Panc1 (cell line): Measurements from ENCODE around the gene CKB. TPM values are rescaled to one million over a fixed set of nuclear protein-coding genes. Genes with fewer than 3 reads are reported as not detected.

Experiments
- ATAC-seq: fragments of 200-7000 bp; cut with Tn5 transposase; 2 replicates; pipeline ENCODE4 v1.9.1; 2020; ENCODE audit warnings: mild to moderate bottlenecking, moderate library complexity
- BruUV-seq: library from RNA; stranded (reverse); fragments of 400-500 nt; replicated peaks from 2 replicates; lab custom pipeline; 2021; lab: Mats Ljungman, UMichigan
- CTCF ChIA-PET: fragments of 300-600 bp; sonication (Branson Sonifier 250); formaldehyde crosslinking; loops from one replicate; lab custom pipeline; 2022; ENCODE audit warnings: antibody characterized with exemption; lab: Charles Lee
- POLR2A ChIA-PET: fragments of 300-600 bp; sonication (Branson Sonifier 250); formaldehyde crosslinking; loops from one replicate; lab custom pipeline; 2022; ENCODE audit warnings: antibody characterized with exemption; lab: Charles Lee
- DNase-seq: peaks from one replicate; pipeline ENCODE4 v3.0.0-alpha.2; 2010; ENCODE audit warnings: low read depth, low spot score
- H3K27ac ChIP-seq: 2 replicates; pipeline ENCODE4 v1.5.1; 2011; ENCODE audit warnings: mild to moderate bottlenecking, low read length, inconsistent platforms
- H3K27me3 ChIP-seq: fragments of 200-500 bp; sonication (Bioruptor generic); 2 replicates; pipeline ENCODE4 v1.6.0; 2014; ENCODE audit warnings: low read length, inconsistent platforms; ENCODE audit not compliant: control insufficient read depth, insufficient read depth
- H3K36me3 ChIP-seq: fragments of 200-500 bp; sonication (Bioruptor generic); 2 replicates; pipeline ENCODE4 v1.5.1; 2014; ENCODE audit warnings: inconsistent platforms, mild to moderate bottlenecking, low read length, moderate library complexity; ENCODE audit not compliant: control insufficient read depth, insufficient read depth
- H3K4me1 ChIP-seq: 2 replicates; pipeline ENCODE4 v1.5.1; 2011; ENCODE audit warnings: inconsistent platforms, mild to moderate bottlenecking, low read length, moderate library complexity; ENCODE audit not compliant: control insufficient read depth, insufficient read depth
- H3K4me3 ChIP-seq, 2 experiments: 2 replicates each; pipeline ENCODE4 v1.5.1; 2011 to 2012; ENCODE audit warnings: low read depth in 2 of 2, low read length in 2 of 2, mild to moderate bottlenecking in 2 of 2, inconsistent platforms in 1 of 2, moderate library complexity in 1 of 2
- H3K9me3 ChIP-seq: fragments of 200-500 bp; sonication (Bioruptor generic); 2 replicates; pipeline ENCODE4 v1.5.1; 2014; ENCODE audit warnings: low read depth, mild to moderate bottlenecking, inconsistent platforms, low read length, moderate library complexity; ENCODE audit not compliant: control insufficient read depth, insufficient read depth
- POLR2AphosphoS5 ChIP-seq: IDR thresholded peaks from 2 replicates; pipeline ENCODE4 v1.6.1; 2012; ENCODE audit warnings: mild to moderate bottlenecking, low read depth, low read length, moderate library complexity
- SIN3A ChIP-seq: IDR thresholded peaks from 2 replicates; pipeline ENCODE4 v1.6.1; 2012; ENCODE audit warnings: low read depth, mild to moderate bottlenecking, low read length, moderate library complexity, borderline replicate concordance; ENCODE audit not compliant: insufficient read depth
- TCF7L2 ChIP-seq: IDR thresholded peaks from 2 replicates; pipeline ENCODE4 v1.6.1; 2011; ENCODE audit warnings: mild to moderate bottlenecking, low read depth, low read length, inconsistent platforms
- in situ Hi-C: cut with HindIII; loops from 2 replicates; pipeline ENCODE4 v1.10.0; 2016; ENCODE audit warnings: low sequenced_read_pairs, low pct_unique_long_range_greater_than_20kb
- intact Hi-C: fragments of 100-400 bp; cut with micrococcal nuclease; formaldehyde crosslinking; loops from one replicate; pipeline ENCODE4 v1.10.0; 2022; ENCODE audit not compliant: unreplicated experiment
- total RNA-seq: library from RNA; stranded (reverse); gene quantifications from one replicate; pipeline ENCODE4 v1.2.1, GENCODE V29; 2021; ENCODE audit not compliant: unreplicated experiment
- TF ChIP-seq, protein P1 (sequence below), 2 experiments: IDR thresholded peaks; 2 replicates each; pipeline ENCODE4 v1.6.1; 2011 to 2012; ENCODE audit warnings: low read depth in 2 of 2, control low read depth in 1 of 2, low read length in 1 of 2, mild to moderate bottlenecking in 1 of 2, moderate library complexity in 1 of 2; ENCODE audit not compliant: insufficient read depth in 1 of 2
- TF ChIP-seq, protein P2 (sequence below): fragments of 450-650 bp; IDR thresholded peaks from 2 replicates; pipeline ENCODE4 v1.5.1; 2017; ENCODE audit warnings: mild to moderate bottlenecking

Gene CKB
- total RNA-seq, 1 experiment from 2014 or later, result 436 TPM

DNA sequence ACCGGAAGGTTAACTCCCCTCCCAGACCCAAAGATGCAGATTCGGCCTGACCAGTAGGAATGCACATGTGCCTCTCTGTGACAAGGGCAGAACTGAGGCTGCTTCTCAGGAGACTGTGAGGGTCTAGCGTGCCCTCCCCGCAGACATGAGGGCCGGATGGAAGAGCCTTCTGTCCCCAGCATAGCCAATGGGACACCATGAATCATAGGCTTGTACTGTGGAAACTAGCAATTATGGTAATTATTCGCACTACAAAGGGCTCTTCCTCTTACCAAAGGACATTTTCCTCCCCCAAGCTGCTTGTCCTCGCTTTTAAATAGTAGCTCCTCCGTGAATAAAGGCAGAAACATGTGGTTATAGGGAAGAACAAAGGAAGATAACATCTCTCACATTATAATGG is 46.3 kb upstream of the CKB start:
- Histone ChIP-seq H3K36me3 (no peaks in the 10 kb centered on the region), H3K9me3 (no peaks in the 10 kb centered on the region), H3K4me3 (no peak overlapping the region), H3K27ac (no peak overlapping the region), H3K4me1 (peaks cover 2% of the 10 kb centered on the region; the same call in 1 of the 2 replicates), H3K27me3 (no peaks in the 10 kb centered on the region)
- ChIA-PET CTCF (no interaction called here), POLR2A (interaction anchor here (1.1 kb wide), 1 partner anchor 61 kb away, joined by 3 read pairs; no protein-coding TSS in a partner anchor)
- ATAC-seq (no peak), DNase-seq (no peak)
- no peak for TF ChIP-seq TCF7L2
- intact Hi-C loops (no loop called here), in situ Hi-C loops (no loop called here)
- BruUV-seq, result no TSS peak

GRCh38 chr14:103563844-103564505 is 41.3 kb upstream of the CKB start:
- POLR2A ChIA-PET, result interaction anchor here (0.7 kb wide), 1 partner anchor 139 kb away, joined by 4 read pairs; no protein-coding TSS in a partner anchor
- no peak for DNase-seq

More at GRCh38 chr14:103563844-103564505, 41.3 kb upstream of the CKB start:
- Histone ChIP-seq H3K27me3 (no peaks in the 10 kb centered on the region), H3K4me3 (peak overlapping the region; percentile 89 to 97), H3K9me3 (no peaks in the 10 kb centered on the region), H3K4me1 (peaks cover 22% of the 10 kb centered on the region), H3K36me3 (peaks cover 24% of the 10 kb centered on the region), H3K27ac (peak overlapping the region; percentile 86)
- TF ChIP-seq SIN3A (no peak), POLR2AphosphoS5 (no peak), TCF7L2 (no peak)
- TF ChIP-seq, protein P1, sequence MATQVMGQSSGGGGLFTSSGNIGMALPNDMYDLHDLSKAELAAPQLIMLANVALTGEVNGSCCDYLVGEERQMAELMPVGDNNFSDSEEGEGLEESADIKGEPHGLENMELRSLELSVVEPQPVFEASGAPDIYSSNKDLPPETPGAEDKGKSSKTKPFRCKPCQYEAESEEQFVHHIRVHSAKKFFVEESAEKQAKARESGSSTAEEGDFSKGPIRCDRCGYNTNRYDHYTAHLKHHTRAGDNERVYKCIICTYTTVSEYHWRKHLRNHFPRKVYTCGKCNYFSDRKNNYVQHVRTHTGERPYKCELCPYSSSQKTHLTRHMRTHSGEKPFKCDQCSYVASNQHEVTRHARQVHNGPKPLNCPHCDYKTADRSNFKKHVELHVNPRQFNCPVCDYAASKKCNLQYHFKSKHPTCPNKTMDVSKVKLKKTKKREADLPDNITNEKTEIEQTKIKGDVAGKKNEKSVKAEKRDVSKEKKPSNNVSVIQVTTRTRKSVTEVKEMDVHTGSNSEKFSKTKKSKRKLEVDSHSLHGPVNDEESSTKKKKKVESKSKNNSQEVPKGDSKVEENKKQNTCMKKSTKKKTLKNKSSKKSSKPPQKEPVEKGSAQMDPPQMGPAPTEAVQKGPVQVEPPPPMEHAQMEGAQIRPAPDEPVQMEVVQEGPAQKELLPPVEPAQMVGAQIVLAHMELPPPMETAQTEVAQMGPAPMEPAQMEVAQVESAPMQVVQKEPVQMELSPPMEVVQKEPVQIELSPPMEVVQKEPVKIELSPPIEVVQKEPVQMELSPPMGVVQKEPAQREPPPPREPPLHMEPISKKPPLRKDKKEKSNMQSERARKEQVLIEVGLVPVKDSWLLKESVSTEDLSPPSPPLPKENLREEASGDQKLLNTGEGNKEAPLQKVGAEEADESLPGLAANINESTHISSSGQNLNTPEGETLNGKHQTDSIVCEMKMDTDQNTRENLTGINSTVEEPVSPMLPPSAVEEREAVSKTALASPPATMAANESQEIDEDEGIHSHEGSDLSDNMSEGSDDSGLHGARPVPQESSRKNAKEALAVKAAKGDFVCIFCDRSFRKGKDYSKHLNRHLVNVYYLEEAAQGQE (IDR thresholded peaks at IDR 0.05; ENCODE audit: insufficient read depth in 1 of 2, low read depth in 2 of 2, low read length in 1 of 2), result no peak
- TF ChIP-seq, protein P2, sequence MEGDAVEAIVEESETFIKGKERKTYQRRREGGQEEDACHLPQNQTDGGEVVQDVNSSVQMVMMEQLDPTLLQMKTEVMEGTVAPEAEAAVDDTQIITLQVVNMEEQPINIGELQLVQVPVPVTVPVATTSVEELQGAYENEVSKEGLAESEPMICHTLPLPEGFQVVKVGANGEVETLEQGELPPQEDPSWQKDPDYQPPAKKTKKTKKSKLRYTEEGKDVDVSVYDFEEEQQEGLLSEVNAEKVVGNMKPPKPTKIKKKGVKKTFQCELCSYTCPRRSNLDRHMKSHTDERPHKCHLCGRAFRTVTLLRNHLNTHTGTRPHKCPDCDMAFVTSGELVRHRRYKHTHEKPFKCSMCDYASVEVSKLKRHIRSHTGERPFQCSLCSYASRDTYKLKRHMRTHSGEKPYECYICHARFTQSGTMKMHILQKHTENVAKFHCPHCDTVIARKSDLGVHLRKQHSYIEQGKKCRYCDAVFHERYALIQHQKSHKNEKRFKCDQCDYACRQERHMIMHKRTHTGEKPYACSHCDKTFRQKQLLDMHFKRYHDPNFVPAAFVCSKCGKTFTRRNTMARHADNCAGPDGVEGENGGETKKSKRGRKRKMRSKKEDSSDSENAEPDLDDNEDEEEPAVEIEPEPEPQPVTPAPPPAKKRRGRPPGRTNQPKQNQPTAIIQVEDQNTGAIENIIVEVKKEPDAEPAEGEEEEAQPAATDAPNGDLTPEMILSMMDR, result no peak
- intact Hi-C loops, result no loop called here
- CTCF ChIA-PET, result no interaction called here
- ATAC-seq, result no peak
- in situ Hi-C loops, result no loop called here
- no TSS peak for BruUV-seq
